K562 (cell line): ENCODE results near the gene NUDT22. TPM values are rescaled to one million over a fixed set of nuclear protein-coding genes. Genes with fewer than 3 reads are reported as not detected.

ENCODE experiments used
- C11orf30 ChIP-seq: fragments of 450-650 bp; IDR thresholded peaks from 2 replicates; pipeline ENCODE4 v1.6.1; 2016; ENCODE audit warnings: low read depth, mild to moderate bottlenecking
- CREB1 ChIP-seq, 2 experiments: sonication (generic) in 1 of 2; formaldehyde crosslinking in 1 of 2; IDR thresholded peaks; 2 replicates each; pipeline versions ENCODE4 v1.6.1 to v1.8.0; 2012 to 2022; ENCODE audit warnings: inconsistent platforms in 1 of 2, mild to moderate bottlenecking in 1 of 2, missing genetic modification reagents in 1 of 2, moderate library complexity in 1 of 2
- E2F5 ChIP-seq: sonication (generic); formaldehyde crosslinking; IDR thresholded peaks from 2 replicates; pipeline ENCODE4 v1.8.0; 2022; ENCODE audit warnings: mild to moderate bottlenecking, missing genetic modification reagents
- FOS ChIP-seq: IDR thresholded peaks from 3 replicates; pipeline ENCODE4 v1.6.1; 2011; ENCODE audit not compliant: insufficient read length; ENCODE audit errors: extremely low read depth
- FOSL1 ChIP-seq: fragments of 200-800 bp; sonication (Bioruptor generic); conservative IDR thresholded peaks from 2 replicates; pipeline ENCODE4 v1.6.1; 2016; ENCODE audit warnings: missing genetic modification characterization, missing compliant biosample characterization
- HLTF ChIP-seq: fragments of 450-650 bp; IDR thresholded peaks from 2 replicates; pipeline ENCODE4 v1.6.1; 2016
- NBN ChIP-seq: fragments of 450-650 bp; IDR thresholded peaks from 2 replicates; pipeline ENCODE4 v1.6.1; 2016; ENCODE audit warnings: low read depth, mild to moderate bottlenecking
- PHF8 ChIP-seq: fragments of 200-600 bp; sonication (generic); IDR thresholded peaks from 2 replicates; pipeline ENCODE4 v1.6.1; 2012; ENCODE audit warnings: mixed run types, mild to moderate bottlenecking, inconsistent platforms, low read length, moderate library complexity, borderline replicate concordance
- SAP30 ChIP-seq: fragments of 200-600 bp; sonication (generic); IDR thresholded peaks from 2 replicates; pipeline ENCODE4 v1.6.1; 2012; ENCODE audit warnings: borderline replicate concordance, low read depth, mild to moderate bottlenecking, moderate library complexity, low read length, control low read depth, inconsistent platforms; ENCODE audit not compliant: insufficient read depth, poor library complexity, severe bottlenecking
- SMARCA5 ChIP-seq: fragments of 450-650 bp; IDR thresholded peaks from 2 replicates; pipeline ENCODE4 v1.6.1; 2016
- SMARCE1 ChIP-seq: fragments of 450-650 bp; IDR thresholded peaks from 2 replicates; pipeline ENCODE4 v1.7.1; 2016; ENCODE audit warnings: mild to moderate bottlenecking
- THRB ChIP-seq: fragments of 450-650 bp; formaldehyde crosslinking; conservative IDR thresholded peaks from 2 replicates; pipeline ENCODE4 v1.4.0; 2022; ENCODE audit warnings: mild to moderate bottlenecking, missing genetic modification characterization
- YY1 ChIP-seq, 3 experiments: IDR thresholded peaks; 2 replicates each; pipeline ENCODE4 v1.6.1; 2011; ENCODE audit warnings: low read length in 2 of 3, mild to moderate bottlenecking in 2 of 3, moderate library complexity in 2 of 3, borderline replicate concordance in 1 of 3, control low read depth in 1 of 3, low read depth in 1 of 3; ENCODE audit not compliant: insufficient read depth in 3 of 3, insufficient replicate concordance in 2 of 3, control insufficient read depth in 1 of 3, insufficient read length in 1 of 3; ENCODE audit errors: extremely low read depth in 1 of 3
- ZFP36 ChIP-seq: fragments of 150-350 bp; IDR thresholded peaks from 2 replicates; pipeline ENCODE4 v1.6.1; 2018; ENCODE audit warnings: low read length, low read depth; ENCODE audit not compliant: partially characterized antibody
- ZNF232 ChIP-seq: sonication (generic); formaldehyde crosslinking; IDR thresholded peaks from 2 replicates; pipeline ENCODE4 v1.8.0; 2022; ENCODE audit warnings: mild to moderate bottlenecking, missing genetic modification reagents
- ZNF263 ChIP-seq: sonication (generic); formaldehyde crosslinking; IDR thresholded peaks from 2 replicates; pipeline ENCODE4 v1.8.0; 2022; ENCODE audit warnings: mild to moderate bottlenecking, missing genetic modification reagents, borderline replicate concordance
- ZNF41 ChIP-seq: fragments of 250-450 bp; sonication (Bioruptor Pico); conservative IDR thresholded peaks from 2 replicates; pipeline ENCODE4 v1.4.0; 2020; ENCODE audit warnings: mild to moderate bottlenecking
- polyA plus RNA-seq, 8 experiments: library from polyadenylated mRNA; depleted of rRNA in 4 of 8; stranded (reverse) in 5 of 8; unstranded in 3 of 8; fragments of >200 nt; fragmentation: Nextera tagmentation in 2 of 8; fragmentation: Illumina TruSeq in 1 of 8; extraction: Ambion mirVana in 2 of 8; extraction: Trizol in 1 of 8; gene quantifications; 2 replicates each; pipeline versions ENCODE4 v1.2.1 to v1.2.3, GENCODE V29; 2011 to 2014; ENCODE audit warnings: inconsistent platforms in 1 of 8, missing spikeins in 1 of 8
- total RNA-seq, 7 experiments: library from RNA; depleted of rRNA in 6 of 7; stranded (reverse); fragments of >200 nt in 6 of 7; fragmentation: Illumina TruSeq in 2 of 7; extraction: Trizol in 2 of 7; gene quantifications; 2 replicates each; pipeline versions ENCODE4 v1.2.1 to v1.2.3, GENCODE V29; 2011 to 2021; ENCODE audit warnings: low replicate concordance in 1 of 7
- TF ChIP-seq, protein P1 (sequence below): sonication (generic); formaldehyde crosslinking; IDR thresholded peaks from 2 replicates; pipeline ENCODE4 v1.8.1; 2023; ENCODE audit warnings: mild to moderate bottlenecking, missing genetic modification reagents
- TF ChIP-seq, protein P2 (sequence below): fragments of 450-650 bp; IDR thresholded peaks from 2 replicates; pipeline ENCODE4 v1.6.1; 2018; ENCODE audit not compliant: partially characterized antibody

NUDT22 gene
- total and polyA plus RNA-seq, 9 of the 15 experiments (the other 6 are each of a cell fraction or from before 2014, with no cell fraction given), result 6.3 to 92.6 (median 37.4) TPM

GRCh38 chr11:64268893-64269539 is 42.9 kb downstream of the NUDT22 start (continued):
- TF ChIP-seq, protein P1, sequence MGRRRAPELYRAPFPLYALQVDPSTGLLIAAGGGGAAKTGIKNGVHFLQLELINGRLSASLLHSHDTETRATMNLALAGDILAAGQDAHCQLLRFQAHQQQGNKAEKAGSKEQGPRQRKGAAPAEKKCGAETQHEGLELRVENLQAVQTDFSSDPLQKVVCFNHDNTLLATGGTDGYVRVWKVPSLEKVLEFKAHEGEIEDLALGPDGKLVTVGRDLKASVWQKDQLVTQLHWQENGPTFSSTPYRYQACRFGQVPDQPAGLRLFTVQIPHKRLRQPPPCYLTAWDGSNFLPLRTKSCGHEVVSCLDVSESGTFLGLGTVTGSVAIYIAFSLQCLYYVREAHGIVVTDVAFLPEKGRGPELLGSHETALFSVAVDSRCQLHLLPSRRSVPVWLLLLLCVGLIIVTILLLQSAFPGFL (CRISPR knock-in tag), result 0 out of 2 replicates have a peak, but pooled peaks have one; percentile 1
- TF ChIP-seq ZFP36 (peak; percentile 100), NBN (0 out of 2 replicates have a peak, but pooled peaks have one; percentile 49), THRB (CRISPR knock-in tag) (peak; percentile 63; the same call in 1 of the 2 replicates), ZNF263 (CRISPR knock-in tag) (peak; percentile 52; the same call in 1 of the 2 replicates), FOS (no peak), SMARCE1 (0 out of 2 replicates have a peak, but pooled peaks have one; percentile 25), CREB1 (IDR thresholded peaks at IDR 0.05) (no peak), CREB1 (CRISPR knock-in tag; IDR thresholded peaks at IDR 0.05) (peak; percentile 71; the same call in 1 of the 2 replicates), FOSL1 (tag) (peak; percentile 47), C11orf30 (no peak), YY1 (IDR thresholded peaks at IDR 0.05; ENCODE audit: borderline replicate concordance in 1 of 3, control insufficient read depth in 1 of 3, extremely low read depth in 1 of 3, insufficient read depth in 3 of 3, insufficient read length in 1 of 3, insufficient replicate concordance in 2 of 3, low read depth in 1 of 3, low read length in 2 of 3) (peak in 2 of 3 experiments; percentile 4 to 35), PHF8 (peak; percentile 9; the same call in 1 of the 2 replicates), ZNF232 (CRISPR knock-in tag) (peak; percentile 16; the same call in 1 of the 2 replicates), E2F5 (CRISPR knock-in tag) (no peak), ZNF41 (CRISPR knock-in tag) (no peak), HLTF (0 out of 2 replicates have a peak, but pooled peaks have one; percentile 23), SAP30 (no peak), SMARCA5 (peak; percentile 92)
- TF ChIP-seq, protein P2, sequence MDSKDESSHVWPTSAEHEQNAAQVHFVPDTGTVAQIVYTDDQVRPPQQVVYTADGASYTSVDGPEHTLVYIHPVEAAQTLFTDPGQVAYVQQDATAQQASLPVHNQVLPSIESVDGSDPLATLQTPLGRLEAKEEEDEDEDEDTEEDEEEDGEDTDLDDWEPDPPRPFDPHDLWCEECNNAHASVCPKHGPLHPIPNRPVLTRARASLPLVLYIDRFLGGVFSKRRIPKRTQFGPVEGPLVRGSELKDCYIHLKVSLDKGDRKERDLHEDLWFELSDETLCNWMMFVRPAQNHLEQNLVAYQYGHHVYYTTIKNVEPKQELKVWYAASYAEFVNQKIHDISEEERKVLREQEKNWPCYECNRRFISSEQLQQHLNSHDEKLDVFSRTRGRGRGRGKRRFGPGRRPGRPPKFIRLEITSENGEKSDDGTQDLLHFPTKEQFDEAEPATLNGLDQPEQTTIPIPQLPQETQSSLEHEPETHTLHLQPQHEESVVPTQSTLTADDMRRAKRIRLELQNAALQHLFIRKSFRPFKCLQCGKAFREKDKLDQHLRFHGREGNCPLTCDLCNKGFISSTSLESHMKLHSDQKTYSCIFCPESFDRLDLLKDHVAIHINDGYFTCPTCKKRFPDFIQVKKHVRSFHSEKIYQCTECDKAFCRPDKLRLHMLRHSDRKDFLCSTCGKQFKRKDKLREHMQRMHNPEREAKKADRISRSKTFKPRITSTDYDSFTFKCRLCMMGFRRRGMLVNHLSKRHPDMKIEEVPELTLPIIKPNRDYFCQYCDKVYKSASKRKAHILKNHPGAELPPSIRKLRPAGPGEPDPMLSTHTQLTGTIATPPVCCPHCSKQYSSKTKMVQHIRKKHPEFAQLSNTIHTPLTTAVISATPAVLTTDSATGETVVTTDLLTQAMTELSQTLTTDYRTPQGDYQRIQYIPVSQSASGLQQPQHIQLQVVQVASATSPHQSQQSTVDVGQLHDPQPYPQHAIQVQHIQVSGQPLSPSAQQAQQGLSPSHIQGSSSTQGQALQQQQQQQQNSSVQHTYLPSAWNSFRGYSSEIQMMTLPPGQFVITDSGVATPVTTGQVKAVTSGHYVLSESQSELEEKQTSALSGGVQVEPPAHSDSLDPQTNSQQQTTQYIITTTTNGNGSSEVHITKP, result peak; percentile 55
